Medulla oblongata (tissue), 1 donor: ENCODE data around the gene FAM50A.

Experiments
- DNase-seq: peaks from one replicate; pipeline ENCODE4 v3.0.0-alpha.2; 2015; ENCODE audit errors: extremely low spot score

The FAM50A gene

DNA sequence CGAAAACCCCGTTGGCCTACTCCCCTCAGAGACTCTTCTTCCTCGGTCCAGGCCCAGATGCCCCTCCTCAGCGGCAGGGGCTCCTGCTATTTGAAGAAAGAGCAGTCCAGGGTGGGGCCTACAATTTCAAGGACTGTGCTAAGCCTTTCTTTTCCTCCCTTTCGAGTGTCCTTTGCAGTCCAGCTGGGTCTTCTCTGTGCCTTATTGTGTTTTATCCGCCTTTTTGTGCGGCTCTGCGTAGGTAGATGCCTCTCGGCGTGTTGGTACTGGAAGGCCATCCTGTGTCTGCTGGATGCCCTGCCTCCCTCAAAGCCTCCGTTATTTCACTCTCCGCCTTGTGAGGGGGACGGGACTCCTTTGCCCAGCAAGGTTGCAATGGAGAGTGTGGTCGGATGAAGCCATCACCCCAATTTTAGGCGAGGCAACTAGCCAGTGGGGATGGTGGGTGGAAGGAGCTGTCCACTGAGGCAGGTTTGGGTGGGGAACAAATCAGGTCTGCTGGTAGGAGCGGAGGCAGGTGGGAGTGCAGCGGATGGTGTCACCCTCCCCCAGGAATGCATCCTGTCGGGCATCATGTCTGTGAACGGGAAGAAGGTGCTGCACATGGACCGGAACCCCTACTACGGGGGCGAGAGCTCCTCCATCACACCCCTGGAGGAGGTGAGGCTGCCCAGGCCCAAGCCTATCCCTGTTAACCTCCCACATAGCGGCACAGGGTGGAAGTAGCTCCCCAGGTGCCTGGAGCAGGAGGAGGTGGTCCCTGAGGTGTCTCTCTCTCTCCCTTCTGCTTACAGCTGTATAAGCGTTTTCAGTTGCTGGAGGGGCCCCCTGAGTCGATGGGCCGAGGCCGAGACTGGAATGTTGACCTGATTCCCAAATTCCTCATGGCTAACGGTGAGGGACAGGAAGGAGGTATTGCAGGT is 5.7 kb upstream of the FAM50A start:
- DNase-seq = no peak

GRCh38 chrX:154439841-154440240 is 4.1 kb upstream of the FAM50A start:
- DNase-seq = no peak

- no peak for DNase-seq
These were observed 3.2 kb upstream of the FAM50A start for GRCh38 chrX:154440623-154441357.

GRCh38 chrX:154441564-154441963 is 2.4 kb upstream of the FAM50A start:
- DNase-seq = no peak

GRCh38 chrX:154441984-154442707 is 1.8 kb upstream of the FAM50A start:
- no peak for DNase-seq

DNA sequence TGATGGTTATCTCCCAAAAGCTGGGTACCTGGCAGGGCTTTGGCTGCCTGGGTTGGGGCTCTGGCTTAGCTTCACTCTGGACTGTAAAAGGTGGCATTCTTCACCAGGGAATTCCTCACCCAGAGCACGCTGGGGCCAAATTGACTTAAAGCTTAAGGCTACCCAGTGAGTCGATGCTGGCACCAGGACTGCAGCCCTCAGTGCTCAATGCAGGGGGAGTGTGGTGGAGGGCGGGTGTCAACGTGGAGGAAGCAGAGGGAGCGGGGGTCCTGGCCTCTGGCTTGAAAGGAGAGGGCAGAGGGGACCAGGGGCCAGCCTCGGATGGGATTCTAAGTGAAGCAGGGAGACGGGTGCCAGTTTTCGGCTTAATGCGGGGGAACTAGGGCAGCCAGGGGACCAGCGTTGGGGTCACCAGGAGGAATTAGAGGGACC is 446 bp upstream of the FAM50A start:
- no peak for DNase-seq

DNA sequence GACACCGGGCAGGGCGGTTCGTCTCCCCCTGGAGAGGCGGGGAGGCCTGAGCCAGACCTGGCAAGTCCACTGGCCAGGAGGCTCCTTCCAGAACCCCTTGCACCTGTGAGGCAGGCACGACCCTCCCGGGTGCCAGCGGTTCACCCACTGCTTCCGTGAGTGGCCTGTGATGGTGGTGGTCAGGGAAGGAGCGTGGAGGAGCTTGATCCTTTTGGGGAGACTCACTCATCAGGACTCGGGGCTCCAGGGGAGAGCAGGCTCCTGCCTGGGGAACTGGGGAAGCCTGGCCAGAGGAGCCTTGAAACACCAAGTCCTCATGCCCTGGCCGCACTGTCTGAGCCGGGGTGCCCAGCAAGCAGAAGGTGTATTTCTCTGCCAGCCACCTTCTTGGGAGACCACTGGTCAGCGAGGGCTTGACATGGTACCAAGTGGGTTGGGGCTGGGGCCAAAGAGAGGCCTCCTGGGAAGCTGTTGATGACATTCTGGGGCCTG is 860 bp downstream of the FAM50A start:
- no peak for DNase-seq

GRCh38 chrX:154445776-154446175 is 1.8 kb downstream of the FAM50A start:
- no peak for DNase-seq

GRCh38 chrX:154446430-154446829 is 2.5 kb downstream of the FAM50A start:
- no peak for DNase-seq

GRCh38 chrX:154448484-154448883 is 4.5 kb downstream of the FAM50A start:
- no peak for DNase-seq

- DNase-seq = no peak
These were observed 5.7 kb downstream of the FAM50A start for GRCh38 chrX:154449618-154450017.

DNA sequence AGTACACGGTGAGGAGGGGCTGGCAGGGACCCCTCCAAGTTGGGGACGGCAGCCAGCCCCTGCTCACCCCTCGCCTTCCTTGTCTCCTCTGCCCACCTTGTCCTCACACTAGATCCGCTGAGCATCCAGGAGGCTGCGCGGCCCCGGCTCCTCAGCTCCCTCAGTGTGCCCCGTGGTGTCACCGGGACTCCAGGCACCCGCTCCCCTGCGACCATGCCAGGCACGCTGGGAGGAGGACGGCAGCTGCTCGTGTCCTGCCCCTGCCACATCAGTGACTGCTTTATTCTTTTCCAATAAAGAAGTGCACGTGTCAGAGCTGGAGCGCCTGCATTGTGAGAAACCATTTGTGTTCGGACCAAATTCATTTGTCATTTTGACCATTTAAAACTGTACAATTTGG is 6.4 kb downstream of the FAM50A start:
- peak; percentile 9 for DNase-seq

GRCh38 chrX:154452823-154453222 is 8.9 kb downstream of the FAM50A start:
- DNase-seq = peak; percentile 28

DNA sequence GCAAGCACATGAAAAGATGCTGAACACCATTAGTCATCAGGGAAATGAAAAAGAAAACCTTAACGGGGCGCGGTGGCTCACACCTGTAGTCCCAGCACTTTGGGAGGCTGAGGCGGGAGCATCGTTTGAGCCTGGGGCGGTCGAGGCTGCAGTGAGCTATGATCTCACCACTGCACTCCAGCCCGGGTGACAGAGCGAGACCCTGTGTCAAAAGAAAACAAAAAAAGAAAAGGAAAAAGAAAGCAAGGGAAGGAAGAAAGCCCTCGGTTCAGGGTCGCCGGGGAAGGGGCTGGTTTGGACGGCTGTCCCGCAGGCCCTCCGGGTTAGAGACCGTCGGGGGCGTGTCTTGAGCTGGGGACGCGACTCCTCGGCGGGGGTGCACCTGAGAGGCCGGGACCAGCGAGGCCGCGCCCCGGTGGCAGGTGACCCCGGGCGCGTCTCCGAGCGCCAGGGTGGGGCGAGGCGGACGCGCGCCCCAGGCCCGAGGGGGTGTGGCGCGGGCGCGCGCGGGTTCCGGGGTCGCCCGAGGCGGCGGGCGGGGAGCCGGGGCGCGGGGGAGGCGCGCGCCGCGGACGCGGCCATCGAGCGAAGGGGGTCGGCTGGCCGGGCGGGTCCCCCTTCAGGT is 13.7 kb downstream of the FAM50A start:
- DNase-seq = peak; percentile 13

GRCh38 chrX:154458116-154458953 is 14.4 kb downstream of the FAM50A start, which contains the start of gene PLXNA3:
Gene PLXNA3, plus strand, starts transcription at chrX:154458281. Its CDS starts 1,903 bp downstream, at chrX:154460184.
- peak; percentile 46 for DNase-seq

DNA sequence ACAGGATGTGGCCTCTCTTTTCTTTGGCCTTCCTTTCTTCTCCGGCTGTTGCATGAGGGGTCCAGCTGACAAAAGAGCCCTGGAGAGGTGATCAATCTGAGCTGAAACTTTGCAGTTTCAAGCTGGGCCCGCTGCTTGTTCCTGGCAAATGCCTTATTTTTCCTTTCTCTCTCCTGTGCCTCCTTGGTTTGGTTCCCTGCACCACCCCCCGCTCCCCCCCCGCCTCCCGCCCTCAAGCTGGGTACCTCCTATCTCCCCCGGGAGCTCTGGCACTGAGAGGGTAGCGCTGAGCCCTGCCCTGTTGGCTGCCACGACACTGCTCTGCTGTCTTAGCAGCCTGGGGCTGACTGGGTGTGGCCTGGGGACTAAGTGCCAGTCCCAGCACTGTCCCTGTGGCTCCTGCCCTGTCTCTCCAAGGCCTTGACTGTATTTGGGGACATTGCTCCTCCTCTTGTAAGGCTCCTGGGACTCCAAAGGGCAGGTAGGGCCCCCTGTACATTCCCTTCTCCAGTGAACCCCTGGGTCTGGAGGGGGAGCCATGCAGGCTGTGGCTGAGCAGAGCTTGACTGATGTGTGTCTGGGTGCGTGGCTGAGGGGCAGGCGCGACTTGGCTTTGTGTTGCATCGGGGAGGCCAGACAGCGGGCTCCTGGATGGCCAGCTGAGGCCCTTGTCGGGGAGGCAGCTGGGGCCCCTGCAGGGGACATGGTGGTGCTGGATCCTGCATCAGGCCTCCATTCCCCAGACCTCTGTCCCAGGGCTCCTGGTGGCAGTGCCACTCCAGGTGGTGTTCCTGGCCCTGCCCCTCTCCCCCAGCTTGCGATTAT is 15.2 kb downstream of the FAM50A start:
- DNase-seq = peak; percentile 37

DNA sequence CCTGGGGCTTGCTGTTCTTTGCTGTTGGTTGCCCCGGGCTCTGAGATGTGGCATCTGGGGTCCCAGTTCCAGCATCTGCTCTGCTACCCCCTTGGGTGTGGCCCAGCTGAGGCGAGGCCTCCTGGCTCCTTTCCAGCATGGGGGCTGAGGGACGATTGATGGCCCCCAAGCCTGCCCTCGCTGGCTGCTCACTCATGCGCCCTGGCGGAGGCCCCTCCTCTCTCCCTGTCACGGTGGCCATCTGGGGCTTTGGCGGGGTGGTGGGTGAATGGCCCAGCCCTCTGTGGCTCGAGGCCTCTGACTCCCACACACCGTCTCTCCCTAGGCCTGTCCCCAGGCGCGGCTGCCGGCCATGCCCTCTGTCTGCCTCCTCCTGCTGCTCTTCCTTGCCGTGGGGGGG is 15.9 kb downstream of the FAM50A start:
- DNase-seq = no peak

GRCh38 chrX:154460326-154460725 is 16.4 kb downstream of the FAM50A start:
- no peak for DNase-seq

DNA sequence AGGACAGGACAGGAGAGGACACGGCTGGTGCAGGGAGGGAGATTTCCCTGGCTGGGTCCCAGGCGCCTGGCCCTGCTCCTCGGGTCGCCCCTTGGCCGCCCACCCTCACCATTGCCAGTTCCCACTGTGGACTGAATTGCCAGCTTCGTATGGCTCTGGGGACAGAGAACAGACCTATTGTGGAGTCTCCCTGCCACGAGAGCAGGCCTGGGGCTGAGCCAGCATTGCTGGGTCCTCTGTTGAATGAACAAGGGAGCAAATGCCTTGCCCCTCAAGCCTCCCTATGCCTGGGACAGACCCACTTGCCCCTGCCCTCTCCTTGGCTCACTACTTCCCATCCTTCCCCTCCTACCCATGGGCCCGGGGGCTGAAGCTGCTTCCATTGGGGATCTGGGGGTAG is 18.5 kb downstream of the FAM50A start:
- peak; percentile 61 for DNase-seq
